Psoas muscle (tissue), 8 donors: ENCODE data around the gene AFAP1. TPM values are rescaled to one million over a fixed set of nuclear protein-coding genes. Genes with fewer than 3 reads are reported as not detected.
A peak's percentile ranks its signal among the peaks of the same experiment; 100 is the strongest.

Experiments
- ATAC-seq, 4 donors: fragments of 200-7000 bp; cut with Tn5 transposase; one replicate each; pipeline ENCODE4 v1.9.1; 2020; ENCODE audit warnings: moderate library complexity in 3 of 4, mild to moderate bottlenecking in 2 of 4
- DNase-seq, 2 donors: peaks; one replicate each; pipeline ENCODE4 v3.0.0-alpha.2; 2020
- H3K27ac ChIP-seq: fragments of 200-600 bp; one replicate; pipeline ENCODE4 v1.8.0; 2022
- H3K27me3 ChIP-seq, 3 donors: fragments of 200-600 bp in 1 of 3; one replicate each; pipeline versions ENCODE4 v1.6.1 to v1.8.0; 2013 to 2022; ENCODE audit warnings: low read length in 2 of 3, mild to moderate bottlenecking in 2 of 3, moderate library complexity in 1 of 3; ENCODE audit not compliant: insufficient read depth in 3 of 3
- H3K36me3 ChIP-seq, 2 donors: fragments of 200-600 bp in 1 of 2; one replicate each; pipeline versions ENCODE4 v1.6.1 to v1.8.0; 2013 to 2022; ENCODE audit warnings: low read depth in 1 of 2, mild to moderate bottlenecking in 1 of 2, moderate library complexity in 1 of 2; ENCODE audit not compliant: insufficient read depth in 1 of 2
- H3K4me1 ChIP-seq: fragments of 200-600 bp; one replicate; pipeline ENCODE4 v1.8.0; 2022
- H3K4me3 ChIP-seq: fragments of 200-600 bp; one replicate; pipeline ENCODE4 v1.8.0; 2022; ENCODE audit warnings: mild to moderate bottlenecking
- H3K9me3 ChIP-seq: fragments of 200-600 bp; one replicate; pipeline ENCODE4 v1.8.0; 2022
- WGBS, 3 donors: extraction: QIAGEN DNeasy Blood & Tissue Kit; methylation state at CpG; one replicate each; pipeline versions ENCODE4 v1.1.6 to v1.1.7; 2013; 5-methylcytosine and 5-hydroxymethylcytosine counted together
- intact Hi-C, 2 donors: fragments of 100-400 bp; cut with DNase I; formaldehyde crosslinking; loops; one replicate each; pipeline versions ENCODE4 v1.11.0 to v1.14.2; 2022
- polyA plus RNA-seq, 3 donors: library from polyadenylated mRNA; stranded (reverse); fragments of 200-250 nt; gene quantifications; one replicate each; pipeline ENCODE4 v1.2.3, GENCODE V29; 2013
- total RNA-seq, 4 donors: library from RNA; stranded (reverse); fragmentation: NEBNext Ultra II Directional in 2 of 4; extraction: Animal tissue kit (Norgen Biotek cat#: 25700) in 2 of 4; gene quantifications; one replicate each; pipeline versions ENCODE4 v1.2.1 to v1.2.4, GENCODE V29; 2021 to 2023
- TF ChIP-seq, protein P1 (sequence below): fragments of 200-600 bp; IDR thresholded peaks from one replicate; pipeline ENCODE4 v1.8.0; 2022; ENCODE audit warnings: antibody characterized with exemption
- donor health status: healthy with polysubstance abuse.
- donor health status: DM: no; HTN: no; CAD: no; lungs with moderate emphysema.
- donor health status: Bipolar disorder and iron deficiency.
- donor health status: healthy.
- donor health status: DM: yes; HTN: yes; CAD: no.
- donor health status: DM: no; HTN: no; CAD: no.
- donor health status: DM: no; HTN: no; CAD: no.
- donor health status: DM: yes; HTN: yes; CAD: no.

Gene AFAP1
- total and polyA plus RNA-seq, 7 donors = 1.3 to 11.4 (median 2.6) TPM

DNA sequence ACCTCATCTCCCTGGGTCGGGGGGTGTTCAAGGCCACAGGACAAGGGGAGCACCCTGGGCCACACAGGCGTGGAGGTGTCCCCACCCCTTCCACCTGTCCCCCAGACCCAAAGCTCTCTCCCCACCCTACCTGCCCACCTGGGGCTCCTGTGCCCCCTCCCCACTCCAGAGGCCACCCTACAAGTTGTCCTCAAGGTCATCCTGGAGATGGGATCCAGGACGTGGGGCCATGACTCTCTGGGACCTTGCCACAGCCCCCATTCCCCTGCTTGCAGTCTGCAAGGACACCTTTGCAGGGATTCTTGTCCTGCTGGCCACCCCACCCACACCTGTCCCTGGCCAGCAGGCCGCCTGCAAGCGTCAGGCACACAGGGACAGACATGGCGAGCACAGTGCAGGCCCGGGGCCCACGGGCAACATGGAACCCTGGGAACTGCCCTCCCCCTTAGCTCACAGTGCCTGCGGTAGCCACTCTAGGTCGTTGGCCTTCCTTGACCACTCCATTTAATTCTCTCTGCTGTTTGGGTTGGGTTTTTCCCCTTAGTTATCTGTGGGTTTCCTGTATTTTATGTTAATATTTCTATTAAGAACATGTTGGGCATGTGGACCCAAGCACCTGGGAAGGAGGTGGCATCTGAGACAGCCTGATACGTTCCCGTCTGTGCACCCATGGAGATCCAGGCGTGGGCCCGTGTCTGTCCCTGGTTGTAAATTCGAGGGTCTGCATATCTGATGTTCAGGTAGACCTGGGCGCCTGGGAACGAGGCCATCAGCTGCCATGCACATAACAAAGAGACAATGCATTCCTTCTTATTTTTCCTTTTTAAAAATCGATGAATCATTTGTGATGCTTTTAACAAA lies 197.5 kb downstream of the AFAP1 start:
- TF ChIP-seq, protein P1, sequence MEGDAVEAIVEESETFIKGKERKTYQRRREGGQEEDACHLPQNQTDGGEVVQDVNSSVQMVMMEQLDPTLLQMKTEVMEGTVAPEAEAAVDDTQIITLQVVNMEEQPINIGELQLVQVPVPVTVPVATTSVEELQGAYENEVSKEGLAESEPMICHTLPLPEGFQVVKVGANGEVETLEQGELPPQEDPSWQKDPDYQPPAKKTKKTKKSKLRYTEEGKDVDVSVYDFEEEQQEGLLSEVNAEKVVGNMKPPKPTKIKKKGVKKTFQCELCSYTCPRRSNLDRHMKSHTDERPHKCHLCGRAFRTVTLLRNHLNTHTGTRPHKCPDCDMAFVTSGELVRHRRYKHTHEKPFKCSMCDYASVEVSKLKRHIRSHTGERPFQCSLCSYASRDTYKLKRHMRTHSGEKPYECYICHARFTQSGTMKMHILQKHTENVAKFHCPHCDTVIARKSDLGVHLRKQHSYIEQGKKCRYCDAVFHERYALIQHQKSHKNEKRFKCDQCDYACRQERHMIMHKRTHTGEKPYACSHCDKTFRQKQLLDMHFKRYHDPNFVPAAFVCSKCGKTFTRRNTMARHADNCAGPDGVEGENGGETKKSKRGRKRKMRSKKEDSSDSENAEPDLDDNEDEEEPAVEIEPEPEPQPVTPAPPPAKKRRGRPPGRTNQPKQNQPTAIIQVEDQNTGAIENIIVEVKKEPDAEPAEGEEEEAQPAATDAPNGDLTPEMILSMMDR = no peak
- DNase-seq (peak in 1 of 2 donors; percentile 42), ATAC-seq (no peak)
- peaks cover 0 to 3% (median 0%) of the 10 kb centered on the region in 3 donors for H3K27me3 ChIP-seq
- no peaks in the 10 kb centered on the region for H3K9me3 ChIP-seq
- 91 to 94% (median 92%) methylated on average over 18 of the region's 18 CpGs for whole genome bisulfite sequencing, 3 donors
- no peaks in the 10 kb centered on the region for H3K4me1 ChIP-seq
- H3K27ac ChIP-seq = no peak overlapping the region
- intact Hi-C loops = no loop called here
- H3K36me3 ChIP-seq = no peaks in the 10 kb centered on the region
- H3K4me3 ChIP-seq = no peak overlapping the region

DNA sequence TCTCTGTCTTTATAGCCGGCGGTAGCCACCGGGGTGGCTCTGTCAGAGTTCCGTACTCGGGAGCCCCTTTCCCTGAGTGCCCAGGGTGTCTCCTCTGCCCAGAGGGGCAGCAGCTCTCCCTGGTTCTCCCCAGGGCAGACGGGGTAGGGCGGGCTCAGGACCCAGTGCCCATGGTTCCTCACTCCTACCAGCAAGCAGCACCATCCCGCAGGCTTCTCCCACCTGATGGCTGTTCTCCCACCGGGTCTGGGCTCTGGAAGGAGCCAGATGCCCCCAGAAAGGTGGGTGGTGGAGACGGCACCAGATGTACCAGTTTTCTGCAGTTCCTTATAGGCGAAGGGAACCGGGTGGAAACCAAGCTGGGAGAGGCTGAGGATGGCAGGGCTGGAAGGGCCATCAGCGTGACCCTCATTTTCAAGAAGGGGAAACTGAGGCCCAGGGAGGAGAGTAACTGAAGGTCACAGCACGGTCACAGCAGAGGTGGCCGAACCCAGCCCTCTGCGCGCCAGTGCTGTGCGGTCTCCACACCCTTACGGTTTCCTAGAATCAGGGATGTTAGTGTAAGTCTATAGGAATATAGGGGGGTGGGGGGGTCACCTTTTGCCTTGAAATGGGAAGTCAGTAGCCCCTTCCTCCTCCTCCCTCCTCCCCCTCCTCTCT lies 198.7 kb downstream of the AFAP1 start:
- DNase-seq = peak in 1 of 2 donors; percentile 26
- TF ChIP-seq, protein P1 = no peak
- 90 to 93% (median 92%) methylated on average over 17 to 19 of the region's 19 CpGs for WGBS, 3 donors

DNA sequence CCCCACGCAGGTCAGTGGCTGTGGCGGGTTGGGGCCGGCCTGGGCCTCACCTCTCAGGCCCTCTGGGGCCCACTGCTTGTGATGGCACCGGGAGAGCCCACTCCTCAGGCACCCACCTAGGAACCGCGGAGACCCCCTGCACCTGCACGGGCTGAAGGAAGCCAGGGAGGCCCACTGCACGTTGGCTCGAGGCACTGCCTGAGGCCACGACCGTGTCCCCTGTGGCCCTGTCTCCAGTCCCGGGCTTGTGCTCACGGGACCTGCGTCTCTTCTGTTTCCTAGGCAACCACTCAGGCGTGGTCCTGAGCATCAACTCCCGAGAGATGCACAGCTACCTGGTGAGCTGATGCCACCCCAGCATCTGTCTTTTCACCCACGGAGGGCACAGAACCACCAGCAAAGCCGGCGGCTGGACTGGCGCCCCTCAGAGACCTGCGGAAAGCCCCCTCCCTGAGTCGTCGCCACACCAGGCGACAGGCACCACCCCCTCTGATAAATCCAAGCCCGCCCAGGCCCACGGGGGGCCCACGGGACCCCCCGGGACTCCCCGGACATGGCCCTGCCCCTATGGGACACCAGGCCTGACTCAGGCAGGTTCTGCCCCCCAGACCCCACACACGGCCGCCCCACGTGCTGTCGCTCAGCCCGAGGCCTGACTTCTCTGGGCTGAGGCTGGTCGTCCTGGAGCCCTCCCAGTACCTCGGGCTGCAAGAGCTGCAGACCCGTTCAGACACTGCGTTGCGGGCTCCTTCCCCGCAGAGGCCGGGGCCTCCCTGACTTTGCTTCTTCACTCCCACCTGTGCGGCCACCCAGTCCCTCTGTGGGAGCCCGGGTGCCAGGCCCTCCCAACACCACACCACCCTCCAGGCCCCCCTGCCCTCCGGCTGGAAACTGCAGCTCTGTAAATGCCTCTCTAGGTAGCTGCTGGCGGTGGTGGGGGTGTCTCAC lies 199.5 kb downstream of the AFAP1 start:
- ATAC-seq = no peak
- DNase-seq = peak in 1 of 2 donors; percentile 43
- H3K27ac ChIP-seq = no peak overlapping the region

More for the DNA sequence above, 198.7 kb downstream of the AFAP1 start:
- H3K4me3 ChIP-seq = no peak overlapping the region
- no peaks in the 10 kb centered on the region for H3K36me3 ChIP-seq
- H3K27ac ChIP-seq = no peak overlapping the region
- H3K27me3 ChIP-seq = peaks cover 0 to 3% (median 0%) of the 10 kb centered on the region in 3 donors
- intact Hi-C loops = no loop called here
- H3K4me1 ChIP-seq = no peaks in the 10 kb centered on the region
- ATAC-seq = no peak
- H3K9me3 ChIP-seq = no peaks in the 10 kb centered on the region

More for the DNA sequence above, 199.5 kb downstream of the AFAP1 start:
- 92 to 93% (median 92%) methylated on average over 43 to 45 of the region's 45 CpGs for WGBS, 3 donors
- H3K27me3 ChIP-seq = no peaks in the 10 kb centered on the region
- H3K4me1 ChIP-seq = no peaks in the 10 kb centered on the region
- no peaks in the 10 kb centered on the region for H3K9me3 ChIP-seq
- intact Hi-C loops = no loop called here
- TF ChIP-seq, protein P1 = no peak
- no peak overlapping the region for H3K4me3 ChIP-seq
- no peaks in the 10 kb centered on the region for H3K36me3 ChIP-seq
